Measurements from ENCODE around the gene IFITM5.
"Not testable (repeated sequence)": the region's sequence is repeated elsewhere in the genome, so short reads cannot be mapped to it uniquely, and the experiment has no call there.

IFITM5 gene

GRCh38 chr11:315051-315481 lies 15.7 kb upstream of the IFITM5 start:
- Histone ChIP-seq H3K4me1 (ENCODE audit: low read length) (peaks cover 8% of the 10 kb centered on the region), H2AFZ (ENCODE audit: low read depth, low read length) (no peak overlapping the region), H3K36me3 (replicated peaks; ENCODE audit: low read depth, low read length) (no peaks in the 10 kb centered on the region), H3K9me3 (ENCODE audit: insufficient read depth, low read length) (no peaks in the 10 kb centered on the region), H3K79me2 (ENCODE audit: low read length) (no peaks in the 10 kb centered on the region), H4K20me1 (ENCODE audit: insufficient read depth, low read length) (no peaks in the 10 kb centered on the region), H3K4me2 (ENCODE audit: low read length) (no peak overlapping the region), H3K4me3 (ENCODE audit: low read length) (no peak overlapping the region), H3K27ac (ENCODE audit: low read length) (no peak overlapping the region), H3K9ac (ENCODE audit: low read length) (no peak overlapping the region), H3K27me3 (ENCODE audit: low read depth, low read length) (0 out of 2 replicates have a peak, but pooled peaks cover 3% of the 10 kb centered on the region)
- no peak for TF ChIP-seq CTCF (IDR thresholded peaks at IDR 0.05; ENCODE audit: low read depth, low read length)
- no peak for TF ChIP-seq EZH2phosphoT487 (IDR thresholded peaks at IDR 0.05; ENCODE audit: low read depth)

GRCh38 chr11:314554-314875 lies 15.2 kb upstream of the IFITM5 start:
- not testable (repeated sequence) for H3K27ac ChIP-seq (ENCODE audit: low read length); H3K9ac ChIP-seq (ENCODE audit: low read length); H3K4me3 ChIP-seq (ENCODE audit: low read length)

GRCh38 chr11:313787-314553 lies 14.6 kb upstream of the IFITM5 start, which contains the start of gene IFITM1:
IFITM1 (plus strand) TSS chr11:314040; CDS start chr11:314171, 131 bp downstream.
- no peak within 1 kb of the TSS for H3K4me2 ChIP-seq (ENCODE audit: low read length)
- H3K79me2 ChIP-seq (ENCODE audit: low read length) = no peaks in the 10 kb centered on the region

More at GRCh38 chr11:314554-314875, 15.2 kb upstream of the IFITM5 start:
- H3K4me1 ChIP-seq (ENCODE audit: low read length); H4K20me1 ChIP-seq (ENCODE audit: insufficient read depth, low read length); H3K36me3 ChIP-seq (replicated peaks; ENCODE audit: low read depth, low read length); H3K4me2 ChIP-seq (ENCODE audit: low read length); H3K27me3 ChIP-seq (ENCODE audit: low read depth, low read length); H2AFZ ChIP-seq (ENCODE audit: low read depth, low read length); H3K79me2 ChIP-seq (ENCODE audit: low read length); H3K9me3 ChIP-seq (ENCODE audit: insufficient read depth, low read length): not testable (repeated sequence)

GRCh38 chr11:313304-313786 lies 14.0 kb upstream of the IFITM5 start:
- Histone ChIP-seq H3K9ac (ENCODE audit: low read length) (no peak overlapping the region), H3K36me3 (replicated peaks; ENCODE audit: low read depth, low read length) (no peaks in the 10 kb centered on the region), H3K27ac (ENCODE audit: low read length) (no peak overlapping the region), H3K27me3 (ENCODE audit: low read depth, low read length) (peaks cover 7% of the 10 kb centered on the region; the same call in 1 of the 2 replicates), H3K79me2 (ENCODE audit: low read length) (no peaks in the 10 kb centered on the region), H3K9me3 (ENCODE audit: insufficient read depth, low read length) (no peaks in the 10 kb centered on the region), H2AFZ (ENCODE audit: low read depth, low read length) (no peak overlapping the region), H3K4me2 (ENCODE audit: low read length) (no peak overlapping the region), H4K20me1 (ENCODE audit: insufficient read depth, low read length) (no peaks in the 10 kb centered on the region), H3K4me3 (ENCODE audit: low read length) (no peak overlapping the region), H3K4me1 (ENCODE audit: low read length) (peaks cover 13% of the 10 kb centered on the region)
- TF ChIP-seq CTCF (IDR thresholded peaks at IDR 0.05; ENCODE audit: low read depth, low read length) (no peak), EZH2phosphoT487 (IDR thresholded peaks at IDR 0.05; ENCODE audit: low read depth) (no peak)

More at GRCh38 chr11:313787-314553, 14.6 kb upstream of the IFITM5 start, which contains the start of gene IFITM1:
- Histone ChIP-seq H3K4me3 (ENCODE audit: low read length) (no peak within 1 kb of the TSS), H3K36me3 (replicated peaks; ENCODE audit: low read depth, low read length) (no peaks in the 10 kb centered on the region), H2AFZ (ENCODE audit: low read depth, low read length) (no peak within 1 kb of the TSS), H3K27ac (ENCODE audit: low read length) (no peak within 1 kb of the TSS), H3K4me1 (ENCODE audit: low read length) (peaks cover 12% of the 10 kb centered on the region), H3K9me3 (ENCODE audit: insufficient read depth, low read length) (no peaks in the 10 kb centered on the region), H3K27me3 (ENCODE audit: low read depth, low read length) (peaks cover 7% of the 10 kb centered on the region; the same call in 1 of the 2 replicates), H3K9ac (ENCODE audit: low read length) (no peak within 1 kb of the TSS), H4K20me1 (ENCODE audit: insufficient read depth, low read length) (no peaks in the 10 kb centered on the region)
- TF ChIP-seq EZH2phosphoT487 (IDR thresholded peaks at IDR 0.05; ENCODE audit: low read depth) = no peak
- TF ChIP-seq CTCF (IDR thresholded peaks at IDR 0.05; ENCODE audit: low read depth, low read length) = no peak
